NCI-H146 treated with DMSO at 0.1 percent for 48 hours (cell line): ENCODE data around the gene TOMM70.
A peak's percentile ranks its signal among the peaks of the same experiment; 100 is the strongest.
"Not testable (repeated sequence)": the region's sequence is repeated elsewhere in the genome, so short reads cannot be mapped to it uniquely, and the experiment has no call there.

Experiments used
- DNase-seq: peaks from one replicate; lab custom pipeline; 2025; ENCODE audit not compliant: unreplicated experiment; lab: John Stamatoyannopoulos, UW

TOMM70 gene

GRCh38 chr3:100366424-100366823 lies 34.5 kb downstream of the TOMM70 start:
- no peak for DNase-seq

GRCh38 chr3:100364421-100364820 lies 36.5 kb downstream of the TOMM70 start:
- DNase-seq: no peak

GRCh38 chr3:100361897-100362296 lies 39.0 kb downstream of the TOMM70 start:
- no peak for DNase-seq

GRCh38 chr3:100360757-100361496 lies 40.0 kb downstream of the TOMM70 start:
- no peak for DNase-seq

GRCh38 chr3:100359035-100359434 lies 41.9 kb downstream of the TOMM70 start:
- no peak for DNase-seq

GRCh38 chr3:100358413-100358812 lies 42.5 kb downstream of the TOMM70 start:
- DNase-seq: no peak

DNA sequence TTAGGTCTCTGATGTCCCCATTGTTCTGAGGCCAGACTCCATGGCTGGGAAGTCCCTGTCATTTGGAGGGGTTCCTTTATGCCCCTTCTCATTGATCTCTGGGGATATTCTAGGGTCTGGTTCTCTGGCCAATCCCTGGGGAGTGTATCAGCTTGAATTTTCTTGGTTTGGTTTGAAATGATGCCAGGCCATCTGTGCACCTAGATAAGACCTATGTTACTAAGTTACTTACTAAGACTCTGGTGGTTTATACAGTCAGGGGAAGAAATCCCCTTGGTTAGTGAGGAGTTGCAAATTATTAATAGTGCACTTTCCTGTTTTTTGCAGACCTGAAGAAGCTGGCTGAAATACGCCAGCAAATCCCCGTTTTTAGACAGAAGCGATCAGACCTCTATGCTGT lies 46.0 kb downstream of the TOMM70 start:
- DNase-seq: no peak

DNA sequence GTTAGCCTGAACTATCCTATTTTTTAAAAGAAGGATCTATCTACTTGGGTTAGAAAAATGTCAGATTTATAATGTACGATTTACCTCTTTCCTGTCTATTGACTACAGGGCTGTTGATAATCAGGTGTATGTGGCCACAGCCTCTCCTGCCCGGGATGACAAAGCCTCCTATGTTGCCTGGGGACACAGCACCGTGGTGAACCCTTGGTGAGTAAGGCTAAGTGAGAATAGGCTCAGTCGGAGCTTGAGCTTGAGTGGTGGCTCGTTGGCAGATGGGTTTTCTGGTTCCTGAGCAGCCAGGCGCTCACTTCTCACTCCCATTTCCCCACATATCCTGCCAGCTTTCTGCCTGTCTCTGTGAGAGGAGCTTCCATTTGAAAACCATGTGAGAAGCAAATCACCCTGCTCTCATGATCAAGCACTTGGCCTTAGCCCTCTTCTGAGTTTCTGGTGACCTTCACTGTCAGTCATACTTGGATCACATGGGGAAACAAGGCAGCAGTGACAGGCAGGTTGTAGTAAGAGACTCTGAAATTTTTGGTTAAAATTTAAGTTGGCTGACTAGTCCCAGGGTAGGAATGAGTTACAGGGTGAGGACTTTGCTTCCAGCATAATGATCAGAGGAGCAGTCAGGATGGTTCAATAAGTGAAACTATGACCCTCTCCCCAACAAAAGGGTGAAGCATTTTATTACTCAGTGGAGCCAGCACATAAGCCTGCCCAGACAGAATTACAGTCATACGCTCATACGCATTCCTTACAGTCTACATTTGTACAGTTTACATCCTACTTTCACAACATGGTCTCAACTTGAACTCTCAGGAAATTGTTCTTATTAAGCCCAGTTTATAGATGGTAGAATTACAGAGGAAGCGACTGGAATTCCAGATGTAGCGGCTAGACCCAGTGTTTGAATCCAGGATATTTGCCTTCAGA lies 48.3 kb downstream of the TOMM70 start:
- DNase-seq: no peak

- DNase-seq: not testable (repeated sequence)
Measured at GRCh38 chr3:100351770-100352169, 49.1 kb downstream of the TOMM70 start.

- no peak for DNase-seq
Measured at GRCh38 chr3:100348727-100349126, 52.2 kb downstream of the TOMM70 start.

- DNase-seq: no peak
Measured at GRCh38 chr3:100340527-100340926, 60.4 kb downstream of the TOMM70 start.

GRCh38 chr3:100339786-100340185 lies 61.1 kb downstream of the TOMM70 start:
- DNase-seq: no peak

- no peak for DNase-seq
Measured at GRCh38 chr3:100338911-100339310, 62.0 kb downstream of the TOMM70 start.

DNA sequence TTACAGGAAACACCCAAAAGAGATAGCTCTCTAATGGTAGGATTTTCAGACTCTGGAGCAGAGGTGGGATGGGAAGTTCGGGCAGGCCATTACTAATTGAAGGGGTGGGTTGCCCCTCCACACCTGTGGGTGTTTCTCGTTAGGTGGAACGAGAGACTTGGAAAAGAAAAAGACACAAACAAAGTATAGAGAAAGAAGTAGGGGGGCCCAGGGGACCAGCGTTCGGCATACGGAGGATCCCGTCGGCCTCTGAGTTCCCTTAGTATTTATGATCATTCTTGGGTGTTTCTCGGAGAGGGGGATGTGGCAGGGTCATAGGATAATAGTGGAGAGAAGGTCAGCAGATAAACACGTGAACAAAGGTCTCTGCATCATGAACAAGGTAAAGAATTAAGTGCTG lies 64.7 kb downstream of the TOMM70 start:
- not testable (repeated sequence) for DNase-seq

DNA sequence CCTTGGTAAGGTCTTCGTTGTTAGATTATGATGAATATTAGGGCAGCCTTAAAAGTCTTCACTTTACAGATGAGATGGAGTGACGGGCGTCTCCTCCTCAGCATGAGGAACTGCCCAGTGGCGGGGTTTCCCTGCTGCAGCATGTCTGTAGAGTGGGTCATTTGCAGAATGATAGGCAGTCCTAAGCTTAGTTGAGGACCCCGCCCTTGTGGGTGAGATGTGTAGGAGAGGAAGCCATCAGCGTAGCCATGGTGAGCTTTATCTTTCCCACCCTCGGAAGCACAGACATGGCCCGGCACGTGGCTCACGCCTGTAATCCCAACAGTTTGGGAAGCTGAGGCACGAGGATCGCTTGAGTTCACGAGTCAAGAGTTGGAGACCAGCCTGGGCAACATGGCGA lies 65.5 kb downstream of the TOMM70 start:
- no peak for DNase-seq

- DNase-seq: peak; percentile 73
Measured at GRCh38 chr3:100334488-100335351, 66.2 kb downstream of the TOMM70 start, which contains the start of gene NIT2. TSS of gene NIT2 (plus strand) at chr3:100334757. CDS start at chr3:100334792, 35 bp downstream.

GRCh38 chr3:100333970-100334487 lies 66.9 kb downstream of the TOMM70 start:
- DNase-seq: no peak

GRCh38 chr3:100333051-100333450 lies 67.8 kb downstream of the TOMM70 start:
- DNase-seq: no peak

- no peak for DNase-seq
Measured at GRCh38 chr3:100331660-100332059, 69.2 kb downstream of the TOMM70 start.

GRCh38 chr3:100330651-100331050 lies 70.2 kb downstream of the TOMM70 start:
- DNase-seq: no peak
